Superior temporal gyrus (tissue), 1 donor: Measurements from ENCODE around the gene ACP6.
"Not testable (repeated sequence)": the region's sequence is repeated elsewhere in the genome, so short reads cannot be mapped to it uniquely, and the experiment has no call there.

ENCODE experiments used
- DNase-seq: peaks from one replicate; pipeline ENCODE4 v3.0.0-alpha.2; 2016; ENCODE audit errors: extremely low spot score

ACP6 gene

DNA sequence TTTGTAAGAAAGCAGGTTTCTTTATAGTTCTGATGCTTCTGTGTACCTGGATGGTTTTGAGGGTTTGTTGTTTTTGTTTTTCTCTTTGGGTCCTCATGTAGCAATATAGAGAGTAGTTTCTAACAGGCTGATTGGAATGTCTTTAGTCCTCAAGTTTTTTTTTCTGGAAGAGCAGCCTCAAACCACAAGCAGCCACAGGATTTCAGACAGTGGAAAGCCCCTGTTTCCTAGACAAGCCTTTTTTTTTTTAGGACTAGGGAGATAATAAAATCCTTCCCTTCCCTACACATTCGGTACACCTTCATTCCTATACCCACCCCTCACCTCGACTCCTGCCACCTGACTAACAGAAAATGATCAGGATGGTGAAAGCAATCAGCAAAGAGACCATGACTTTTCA lies 47.6 kb downstream of the ACP6 start:
- DNase-seq: no peak

GRCh38 chr1:147620543-147620942 lies 49.8 kb downstream of the ACP6 start:
- DNase-seq: no peak

GRCh38 chr1:147619741-147620140 lies 50.6 kb downstream of the ACP6 start:
- DNase-seq: no peak

- DNase-seq: no peak
These were observed 51.6 kb downstream of the ACP6 start for GRCh38 chr1:147618771-147619170.

DNA sequence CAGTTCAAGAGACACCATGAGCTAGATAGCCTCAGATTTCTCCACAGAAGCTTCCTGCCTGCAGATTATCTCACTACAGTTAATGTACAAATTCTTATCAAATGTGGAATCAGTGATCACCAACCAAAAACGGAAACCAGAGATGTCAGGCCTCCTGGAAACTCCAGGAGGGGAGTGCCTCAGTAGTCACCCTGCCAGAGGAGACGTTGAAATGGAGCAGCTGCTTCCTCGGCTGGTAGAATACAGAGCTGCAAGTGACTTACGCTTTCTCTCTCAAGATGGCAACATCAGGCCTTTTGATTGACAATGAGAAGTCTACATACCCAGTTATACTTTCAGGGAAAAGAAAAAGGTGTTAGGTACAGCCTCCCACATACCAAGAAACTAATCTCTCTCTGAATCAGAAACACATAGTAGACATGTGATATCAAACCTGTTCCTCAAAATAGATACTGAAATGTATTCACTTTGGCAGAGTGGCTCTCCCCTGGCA lies 52.2 kb downstream of the ACP6 start:
- no peak for DNase-seq

DNA sequence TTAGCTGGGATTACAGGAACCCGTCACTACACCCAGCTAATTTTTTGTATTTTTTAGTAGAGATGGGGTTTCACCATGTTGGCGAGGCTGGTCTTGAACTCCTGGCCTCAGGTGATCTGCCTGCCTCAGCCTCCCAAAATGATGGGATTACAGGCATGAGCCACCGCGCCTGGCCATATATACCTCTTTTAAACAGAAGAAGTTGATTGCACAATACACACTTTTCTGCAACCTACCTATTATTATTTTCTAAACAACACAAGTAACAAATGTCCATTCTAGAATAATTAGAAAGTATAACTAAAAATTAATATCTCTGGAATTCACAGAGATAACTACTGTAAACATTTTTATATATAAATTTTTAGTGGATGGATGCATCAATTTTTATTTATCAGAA lies 55.4 kb downstream of the ACP6 start:
- not testable (repeated sequence) for DNase-seq

GRCh38 chr1:147613506-147613905 lies 56.8 kb downstream of the ACP6 start:
- DNase-seq: no peak

DNA sequence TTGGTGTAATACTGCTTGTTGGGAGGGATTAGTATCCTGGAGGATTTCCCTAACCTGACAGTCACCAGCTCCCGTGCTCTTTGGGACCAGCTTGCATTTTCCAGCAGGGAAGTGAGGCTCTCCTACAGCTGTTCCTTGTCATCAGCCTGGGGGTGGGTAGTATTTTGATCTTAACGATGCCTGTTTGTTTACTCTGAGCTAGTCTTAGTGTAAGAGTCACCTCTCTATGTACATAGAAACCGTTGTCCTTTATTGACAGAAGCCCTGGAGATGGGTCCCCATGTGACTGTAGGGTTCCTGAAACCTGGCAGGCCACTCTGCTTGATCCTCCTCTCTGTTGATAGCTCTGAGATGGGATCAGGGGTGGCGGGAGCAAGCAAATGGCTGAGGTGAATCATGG lies 58.0 kb downstream of the ACP6 start:
- no peak for DNase-seq

GRCh38 chr1:147611586-147611985 lies 58.7 kb downstream of the ACP6 start:
- no peak for DNase-seq

- DNase-seq: no peak
These were observed 59.3 kb downstream of the ACP6 start for GRCh38 chr1:147611021-147611426.

DNA sequence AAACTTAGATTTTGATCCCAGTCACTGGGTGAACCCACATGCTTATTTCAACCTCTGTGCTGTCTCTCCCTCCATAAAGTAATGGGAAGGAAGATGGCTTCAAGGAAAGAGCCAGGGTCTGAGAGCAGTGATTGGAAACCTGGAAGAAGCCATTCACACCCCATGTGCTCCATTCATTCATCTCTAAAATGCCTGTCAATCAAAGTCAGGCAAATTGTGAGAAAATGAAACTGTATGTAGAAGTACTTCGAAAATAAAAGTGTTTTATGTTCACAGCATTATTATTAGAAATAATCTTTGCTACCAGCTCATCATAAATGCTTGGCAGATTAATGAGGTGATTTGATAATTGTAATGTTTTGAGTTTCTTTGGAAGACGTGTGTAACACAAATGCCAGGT lies 61.0 kb downstream of the ACP6 start:
- DNase-seq: no peak

GRCh38 chr1:147608596-147608995 lies 61.7 kb downstream of the ACP6 start:
- DNase-seq: no peak

DNA sequence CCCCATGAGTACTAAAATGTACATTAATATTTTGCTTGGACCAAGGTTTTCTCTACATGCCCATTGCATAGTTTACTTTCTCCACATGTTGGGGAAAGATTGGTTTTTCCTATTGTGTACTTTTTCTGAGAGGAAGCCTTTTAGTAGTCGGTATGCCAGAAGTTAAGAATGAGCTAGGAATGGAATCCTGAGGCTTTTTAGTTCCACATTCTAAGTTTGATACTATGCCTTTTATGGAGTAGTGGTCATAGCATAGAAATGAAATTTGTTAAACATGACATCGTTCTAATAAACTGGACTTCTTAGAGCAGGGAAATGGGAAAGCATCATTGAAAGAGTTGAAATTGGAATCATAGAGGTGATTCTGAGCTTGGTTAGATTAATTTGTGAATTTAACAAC lies 64.7 kb downstream of the ACP6 start:
- DNase-seq: no peak

DNA sequence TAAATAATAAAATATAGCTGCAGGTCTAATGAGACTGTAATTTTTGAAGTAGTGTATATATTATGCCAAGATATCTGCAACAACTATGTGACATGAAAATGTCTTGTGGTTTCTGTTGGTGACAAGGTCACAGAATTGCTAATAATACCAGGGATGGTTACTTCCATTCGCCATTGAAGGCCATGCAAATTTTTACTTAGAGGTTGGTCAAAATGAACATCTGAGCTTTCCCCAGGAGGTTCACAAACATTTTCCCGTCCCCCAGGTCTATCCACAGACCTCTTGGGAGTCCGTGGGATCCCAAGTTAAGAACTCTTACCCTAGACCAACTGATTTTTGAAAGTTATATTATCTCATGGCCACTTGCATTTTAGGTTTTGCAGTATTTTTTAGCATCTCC lies 66.3 kb downstream of the ACP6 start:
- DNase-seq: no peak

- no peak for DNase-seq
These were observed 69.9 kb downstream of the ACP6 start for GRCh38 chr1:147600119-147601111.

DNA sequence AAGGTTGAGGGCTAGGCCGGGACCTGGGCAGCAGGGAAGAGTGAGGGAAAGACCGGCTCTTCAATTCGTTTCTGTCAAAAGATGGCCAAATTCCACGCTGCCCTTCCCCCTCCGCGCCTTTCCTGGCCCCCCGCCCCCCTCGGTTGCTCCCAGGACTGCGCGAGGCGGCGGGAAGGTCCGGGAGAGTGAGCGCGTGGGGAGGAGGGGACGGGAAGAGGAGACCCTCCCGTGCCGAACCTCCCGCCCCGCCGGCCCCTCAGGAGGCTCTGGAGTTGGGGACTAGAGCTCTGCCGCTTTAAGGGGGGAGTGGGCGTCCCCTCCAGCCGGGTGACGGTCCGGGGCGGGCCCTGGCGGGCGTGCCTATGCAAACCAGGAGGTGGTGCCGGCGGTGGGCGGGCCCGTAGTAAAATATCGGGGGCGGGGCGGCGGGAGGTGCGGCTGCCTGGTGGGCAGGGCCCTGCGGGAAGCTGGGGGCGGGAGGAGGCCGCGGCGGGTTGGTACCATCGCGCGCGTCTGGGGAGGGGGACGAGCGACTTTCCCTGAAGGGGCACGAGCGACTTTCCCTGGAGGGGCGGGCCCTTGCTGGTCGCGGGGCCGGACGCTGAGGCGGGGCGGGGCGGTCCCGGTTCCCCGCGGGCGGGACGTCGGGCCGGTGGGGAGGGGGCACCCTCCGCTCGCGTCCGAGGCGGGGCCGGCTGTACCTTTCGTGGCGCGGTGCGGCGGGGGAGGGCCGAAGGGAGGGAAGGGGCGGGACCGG lies 70.8 kb downstream of the ACP6 start:
- DNase-seq: peak; percentile 89

- peak; percentile 62 for DNase-seq
These were observed 71.5 kb downstream of the ACP6 start for GRCh38 chr1:147598621-147599361.

DNA sequence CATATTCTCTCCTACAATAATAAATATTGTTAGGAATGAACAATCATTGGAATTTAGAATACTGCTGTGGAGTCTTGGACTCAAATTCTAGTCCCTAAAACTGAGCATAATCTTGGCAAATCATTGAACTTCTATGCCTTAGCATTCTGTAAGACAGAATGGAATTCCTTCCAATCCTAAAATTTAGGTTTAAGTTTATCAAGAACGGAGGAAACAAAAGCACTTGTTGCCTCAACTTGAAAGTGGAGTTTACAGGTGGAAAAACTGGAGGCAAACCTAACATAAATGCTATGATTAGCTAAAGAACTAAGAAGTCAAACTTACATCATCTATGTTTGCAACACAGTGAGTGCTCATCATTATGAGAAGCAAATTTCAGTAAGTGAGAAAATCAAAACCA lies 73.3 kb downstream of the ACP6 start:
- no peak for DNase-seq
